GM20000 (cell line): Measurements from ENCODE around the gene ABCD2.

Source experiments
- DNase-seq: peaks from one replicate; pipeline ENCODE4 v3.0.0; 2012; ENCODE audit warnings: low spot score
- TF ChIP-seq, protein P1 (sequence below): IDR thresholded peaks from 2 replicates; pipeline ENCODE4 v1.5.1; 2012; ENCODE audit warnings: mild to moderate bottlenecking, control low read depth; ENCODE audit errors: extremely low read depth, missing control alignments

Gene ABCD2

DNA sequence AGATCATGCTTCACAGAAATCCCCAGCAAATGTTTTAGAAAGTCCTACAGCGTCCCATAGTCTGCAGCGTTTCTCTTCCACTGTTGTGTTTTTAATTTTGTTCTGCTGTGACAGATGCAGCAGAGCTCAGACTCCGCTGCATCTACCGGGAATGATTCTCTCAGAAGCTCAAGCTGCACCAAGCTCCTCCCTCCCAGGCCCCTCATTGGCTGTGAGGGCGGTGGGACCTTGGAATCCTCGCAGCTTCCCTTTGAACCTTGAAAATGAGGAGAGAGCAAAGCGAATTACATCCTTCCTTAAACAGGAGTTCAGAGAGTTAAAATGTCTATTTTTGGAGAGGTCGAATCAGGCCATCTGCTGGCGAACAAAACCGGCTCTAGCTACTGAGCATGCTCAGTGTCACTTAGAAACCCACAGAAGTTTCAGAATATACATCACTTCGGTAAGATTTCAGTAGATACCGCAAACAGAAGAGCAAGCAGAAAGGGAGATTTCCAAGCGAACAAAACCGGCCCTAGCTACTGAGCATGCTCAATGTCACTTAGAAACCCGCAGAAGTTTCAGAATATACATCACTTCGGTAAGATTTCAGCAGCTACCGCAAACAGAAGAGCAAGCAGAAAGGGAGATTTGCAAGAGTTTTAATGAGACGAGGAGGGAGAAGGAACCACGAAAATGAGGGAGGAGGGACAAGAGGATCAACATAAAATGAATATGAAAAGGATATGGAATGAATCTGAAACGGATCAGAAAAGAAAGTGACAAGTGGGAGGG lies at the start of gene ABCD2:
TSS of gene ABCD2 (minus strand) at position 144 of the 774 bp plus-strand sequence. CDS start 188 bp downstream, outside the sequence.
- peak; percentile 62 for DNase-seq
- TF ChIP-seq, protein P1, sequence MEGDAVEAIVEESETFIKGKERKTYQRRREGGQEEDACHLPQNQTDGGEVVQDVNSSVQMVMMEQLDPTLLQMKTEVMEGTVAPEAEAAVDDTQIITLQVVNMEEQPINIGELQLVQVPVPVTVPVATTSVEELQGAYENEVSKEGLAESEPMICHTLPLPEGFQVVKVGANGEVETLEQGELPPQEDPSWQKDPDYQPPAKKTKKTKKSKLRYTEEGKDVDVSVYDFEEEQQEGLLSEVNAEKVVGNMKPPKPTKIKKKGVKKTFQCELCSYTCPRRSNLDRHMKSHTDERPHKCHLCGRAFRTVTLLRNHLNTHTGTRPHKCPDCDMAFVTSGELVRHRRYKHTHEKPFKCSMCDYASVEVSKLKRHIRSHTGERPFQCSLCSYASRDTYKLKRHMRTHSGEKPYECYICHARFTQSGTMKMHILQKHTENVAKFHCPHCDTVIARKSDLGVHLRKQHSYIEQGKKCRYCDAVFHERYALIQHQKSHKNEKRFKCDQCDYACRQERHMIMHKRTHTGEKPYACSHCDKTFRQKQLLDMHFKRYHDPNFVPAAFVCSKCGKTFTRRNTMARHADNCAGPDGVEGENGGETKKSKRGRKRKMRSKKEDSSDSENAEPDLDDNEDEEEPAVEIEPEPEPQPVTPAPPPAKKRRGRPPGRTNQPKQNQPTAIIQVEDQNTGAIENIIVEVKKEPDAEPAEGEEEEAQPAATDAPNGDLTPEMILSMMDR: no peak

DNA sequence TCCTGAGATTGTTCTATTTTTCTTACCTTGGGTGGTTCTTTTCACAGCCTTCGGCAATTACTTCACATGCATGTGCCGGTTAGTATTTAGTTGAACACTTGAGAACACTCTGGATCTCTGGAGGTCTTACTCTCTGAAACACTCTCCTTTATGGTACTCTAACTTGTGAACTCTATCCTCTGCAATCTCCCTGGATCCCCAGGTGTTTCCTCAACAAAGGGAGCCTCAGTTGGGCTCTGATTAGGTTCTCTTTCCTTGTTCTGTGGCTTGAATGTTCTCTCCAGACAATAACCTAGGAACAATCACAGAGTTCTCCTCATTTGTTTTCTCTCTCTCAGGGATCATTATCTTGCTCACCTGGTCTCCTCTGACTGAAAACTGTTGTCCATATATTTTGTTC lies 40.5 kb upstream of the ABCD2 start:
- TF ChIP-seq, protein P1: no peak
- no peak for DNase-seq

DNA sequence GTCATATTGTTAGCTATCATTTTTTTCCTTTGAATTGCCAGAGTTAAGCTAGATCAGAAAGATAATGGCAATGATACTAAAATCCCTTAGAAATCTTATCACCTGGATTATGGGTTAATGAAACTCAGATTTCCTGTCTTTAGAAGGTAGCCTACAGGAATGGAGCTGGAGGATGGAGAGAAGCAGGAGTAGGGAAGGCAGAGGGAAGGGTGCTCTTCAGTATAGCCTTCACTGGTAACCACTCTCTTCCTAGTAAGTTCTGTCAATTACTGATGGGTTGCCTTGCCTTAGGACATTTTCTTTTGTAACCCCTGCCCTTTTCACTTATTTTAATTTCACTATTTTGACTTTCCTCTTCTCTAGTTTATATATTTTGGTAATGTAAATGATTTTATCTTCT lies 27.8 kb upstream of the ABCD2 start:
- TF ChIP-seq, protein P1: no peak
- no peak for DNase-seq

DNA sequence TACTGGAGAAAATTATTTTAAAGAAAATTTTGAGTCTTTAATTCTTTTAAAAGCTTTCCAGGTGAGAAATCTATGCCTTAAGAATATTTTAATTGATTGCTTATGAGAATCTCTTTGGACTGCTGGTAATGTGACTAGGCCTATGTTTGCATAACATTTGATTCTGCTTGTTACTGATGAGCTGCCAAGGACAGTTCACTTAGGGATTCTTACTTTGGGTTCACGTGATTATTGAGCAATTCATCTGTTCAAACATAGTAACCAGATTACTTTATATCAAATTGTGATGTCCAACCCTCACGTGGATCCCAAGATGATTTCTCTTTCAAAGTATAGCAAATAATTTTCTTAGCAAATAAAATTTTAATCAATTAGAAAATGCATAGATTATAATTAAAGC lies 27.4 kb upstream of the ABCD2 start:
- DNase-seq: no peak
- TF ChIP-seq, protein P1: no peak

DNA sequence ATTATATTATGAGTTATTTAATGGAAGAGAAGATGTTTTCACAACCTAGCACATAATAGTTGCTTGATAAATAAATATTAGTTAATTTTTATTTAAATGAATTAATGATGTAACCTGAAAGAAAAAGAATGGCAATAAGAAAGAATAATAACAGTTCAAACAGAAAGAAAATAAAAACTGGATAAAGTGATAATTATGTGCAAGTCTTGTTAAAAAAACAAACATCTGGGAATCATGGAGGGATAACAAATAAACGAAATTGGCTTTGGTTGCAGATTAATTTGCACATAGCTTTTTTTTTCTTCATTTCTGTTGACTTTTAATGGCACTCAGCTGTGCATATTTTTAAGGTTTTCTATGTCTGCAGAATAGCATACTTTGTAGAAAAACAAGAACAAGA lies 23.4 kb upstream of the ABCD2 start:
- no peak for DNase-seq
- TF ChIP-seq, protein P1: no peak

DNA sequence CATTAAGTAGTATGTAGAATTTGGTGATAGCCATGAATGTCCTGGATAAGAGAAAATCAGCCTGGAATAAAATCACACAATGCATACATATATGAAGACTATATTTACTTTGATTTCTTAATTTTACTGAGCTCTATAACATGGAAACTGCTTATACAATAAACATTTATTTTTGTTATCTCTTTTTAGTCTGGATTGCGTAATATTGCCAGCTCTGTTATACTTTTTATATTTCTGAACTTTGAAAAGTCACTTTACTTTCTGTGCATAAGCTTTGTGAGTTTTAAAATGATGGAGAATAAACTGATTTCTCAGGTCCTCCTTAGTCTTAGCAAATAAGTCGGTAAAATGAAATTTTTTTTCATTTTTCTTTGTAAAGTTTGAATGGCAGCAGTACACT lies 19.2 kb upstream of the ABCD2 start:
- TF ChIP-seq, protein P1: no peak
- DNase-seq: no peak

DNA sequence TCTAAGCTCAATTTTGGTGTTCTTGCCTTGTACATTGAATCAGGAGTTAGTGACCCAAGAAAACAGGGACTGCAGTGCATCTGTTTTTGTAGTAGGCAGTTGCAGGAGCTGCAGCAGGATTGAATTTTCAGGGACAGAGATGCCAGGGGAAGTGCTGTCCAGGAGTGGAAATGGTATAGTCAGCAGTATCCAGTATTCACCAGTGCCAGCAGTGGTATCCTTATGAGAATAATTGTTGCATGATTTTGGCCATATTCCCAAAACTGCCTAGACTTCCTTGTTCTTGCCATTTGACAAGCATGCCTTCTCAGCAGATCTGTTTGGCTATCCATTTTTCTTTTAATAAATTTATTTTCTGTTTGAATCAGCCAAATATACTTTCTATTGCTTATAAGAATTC lies 18.6 kb upstream of the ABCD2 start:
- no peak for DNase-seq
- TF ChIP-seq, protein P1: no peak
